HG03039 (cell line): ENCODE measurements around the gene C6orf47.
"Not testable (repeated sequence)": the region's sequence is repeated elsewhere in the genome, so short reads cannot be mapped to it uniquely, and the experiment has no call there.

Experiments used
- ATAC-seq: cut with Tn5 transposase; IDR thresholded peaks from one replicate; pipeline ENCODE4 v1.9.1; 2021; ENCODE audit warnings: mild to moderate bottlenecking, moderate library complexity; ENCODE audit not compliant: unreplicated experiment

Gene C6orf47

GRCh38 chr6:31660381-31661261, at the start of gene C6orf47:
Gene C6orf47, minus strand, starts transcription at chr6:31660778. Its CDS starts 831 bp downstream, at chr6:31659947.
- ATAC-seq, result peak; percentile 40

- not testable (repeated sequence) for ATAC-seq
Measured at GRCh38 chr6:31709157-31709556, 48.6 kb upstream of the C6orf47 start.

- ATAC-seq, result no peak
Measured at GRCh38 chr6:31708224-31708623, 47.6 kb upstream of the C6orf47 start.

- no peak for ATAC-seq
Measured at GRCh38 chr6:31707701-31708100, 47.1 kb upstream of the C6orf47 start.

- no peak for ATAC-seq
Measured at GRCh38 chr6:31706599-31706998, 46.0 kb upstream of the C6orf47 start, which contains the start of gene LY6G6F. Gene LY6G6F, plus strand, starts transcription at chr6:31706866. Its CDS starts 41 bp downstream, at chr6:31706907.

GRCh38 chr6:31705931-31706330, 45.4 kb upstream of the C6orf47 start:
- no peak for ATAC-seq

- peak; percentile 86 for ATAC-seq
Measured at GRCh38 chr6:31702819-31703716, 42.5 kb upstream of the C6orf47 start, which contains the start of gene ABHD16A. Gene ABHD16A, minus strand, starts transcription at chr6:31703324. Its CDS starts 43 bp downstream, at chr6:31703281.

- no peak for ATAC-seq
Measured at GRCh38 chr6:31702405-31702818, 41.8 kb upstream of the C6orf47 start.

- ATAC-seq, result no peak
Measured at GRCh38 chr6:31701666-31702404, 41.3 kb upstream of the C6orf47 start.

GRCh38 chr6:31700740-31701401, 40.3 kb upstream of the C6orf47 start:
- no peak for ATAC-seq

- ATAC-seq, result no peak
Measured at GRCh38 chr6:31697555-31697954, 37.0 kb upstream of the C6orf47 start.

- ATAC-seq, result no peak
Measured at GRCh38 chr6:31693535-31693934, 33.0 kb upstream of the C6orf47 start.

- no peak for ATAC-seq
Measured at GRCh38 chr6:31692886-31693285, 32.3 kb upstream of the C6orf47 start.

GRCh38 chr6:31692353-31692752, 31.8 kb upstream of the C6orf47 start:
- ATAC-seq, result no peak

- no peak for ATAC-seq
Measured at GRCh38 chr6:31691564-31692108, 31.1 kb upstream of the C6orf47 start.

GRCh38 chr6:31691078-31691463, 30.5 kb upstream of the C6orf47 start:
- no peak for ATAC-seq

- ATAC-seq, result no peak
Measured at GRCh38 chr6:31690231-31691077, 29.9 kb upstream of the C6orf47 start.

GRCh38 chr6:31689249-31690110, 28.9 kb upstream of the C6orf47 start:
- ATAC-seq, result no peak
